ENCODE results near the gene TMEM161A.

DNA sequence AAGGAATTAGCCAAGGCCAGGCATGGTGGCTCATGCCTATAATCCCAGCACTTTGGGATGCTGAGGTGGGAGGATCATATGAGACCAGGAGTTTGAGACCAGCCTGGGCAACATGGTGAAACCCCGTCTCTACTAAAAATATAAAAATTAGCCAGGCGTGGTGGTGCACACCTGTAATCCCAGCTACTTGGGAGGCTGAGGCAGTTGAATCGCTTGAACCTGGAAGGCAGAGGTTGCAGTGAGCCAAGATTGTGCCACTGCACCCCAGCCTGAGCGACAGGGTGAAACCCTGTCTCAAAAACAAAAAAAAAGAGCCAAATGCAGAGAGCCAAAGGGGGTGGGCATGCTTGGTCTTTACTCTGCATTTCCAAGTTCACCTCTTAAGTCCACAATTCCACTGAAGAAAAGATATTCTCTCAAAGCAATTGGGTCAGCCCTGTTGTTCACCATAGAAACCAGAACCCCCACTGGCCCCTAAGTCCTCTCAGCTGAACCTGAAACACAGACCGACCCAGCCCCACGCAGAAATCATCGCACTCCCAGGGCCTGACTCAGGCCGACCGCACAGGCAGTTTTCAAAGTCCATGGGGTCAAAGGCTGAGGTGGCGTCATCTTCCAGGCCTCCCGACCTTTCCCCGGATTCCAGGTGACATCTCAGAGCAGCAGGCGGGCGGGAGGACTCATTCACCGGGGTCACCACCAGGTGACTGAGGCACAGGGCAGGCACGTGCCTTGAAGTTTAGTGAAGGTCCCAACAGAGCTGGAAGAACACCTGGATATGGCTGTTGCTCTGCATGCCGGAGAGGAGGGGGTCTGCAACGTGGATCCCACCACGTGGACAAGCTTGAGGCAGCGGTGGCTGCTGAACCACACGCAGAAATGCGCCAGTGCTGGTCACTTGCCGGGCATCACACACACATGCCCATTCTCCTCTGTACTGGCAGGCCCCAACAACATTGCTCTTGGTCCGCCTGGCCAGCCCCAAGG is 41.3 kb downstream of the TMEM161A start:
- TF ChIP-seq, protein P1, sequence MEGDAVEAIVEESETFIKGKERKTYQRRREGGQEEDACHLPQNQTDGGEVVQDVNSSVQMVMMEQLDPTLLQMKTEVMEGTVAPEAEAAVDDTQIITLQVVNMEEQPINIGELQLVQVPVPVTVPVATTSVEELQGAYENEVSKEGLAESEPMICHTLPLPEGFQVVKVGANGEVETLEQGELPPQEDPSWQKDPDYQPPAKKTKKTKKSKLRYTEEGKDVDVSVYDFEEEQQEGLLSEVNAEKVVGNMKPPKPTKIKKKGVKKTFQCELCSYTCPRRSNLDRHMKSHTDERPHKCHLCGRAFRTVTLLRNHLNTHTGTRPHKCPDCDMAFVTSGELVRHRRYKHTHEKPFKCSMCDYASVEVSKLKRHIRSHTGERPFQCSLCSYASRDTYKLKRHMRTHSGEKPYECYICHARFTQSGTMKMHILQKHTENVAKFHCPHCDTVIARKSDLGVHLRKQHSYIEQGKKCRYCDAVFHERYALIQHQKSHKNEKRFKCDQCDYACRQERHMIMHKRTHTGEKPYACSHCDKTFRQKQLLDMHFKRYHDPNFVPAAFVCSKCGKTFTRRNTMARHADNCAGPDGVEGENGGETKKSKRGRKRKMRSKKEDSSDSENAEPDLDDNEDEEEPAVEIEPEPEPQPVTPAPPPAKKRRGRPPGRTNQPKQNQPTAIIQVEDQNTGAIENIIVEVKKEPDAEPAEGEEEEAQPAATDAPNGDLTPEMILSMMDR (IDR thresholded peaks at IDR 0.05), result no peak
- TF ChIP-seq POLR2A (IDR thresholded peaks at IDR 0.05) (no peak), EP300 (IDR thresholded peaks at IDR 0.05) (no peak)

All from ovary (tissue), 3 donors.